GM12864 (cell line): ENCODE measurements around the gene DDRGK1.

Experiments
- DNase-seq: peaks from one replicate; pipeline ENCODE4 v3.0.0-alpha.2; 2011; ENCODE audit warnings: low read depth
- H3K4me3 ChIP-seq: 2 replicates; pipeline ENCODE4 v1.5.1; 2011; ENCODE audit warnings: mild to moderate bottlenecking, low read depth, low read length, control low read depth
- TF ChIP-seq, protein P1 (sequence below): IDR thresholded peaks from 2 replicates; pipeline ENCODE4 v1.5.1; 2011; ENCODE audit warnings: low read depth, mild to moderate bottlenecking, moderate library complexity, low read length, control low read depth, inconsistent platforms; ENCODE audit errors: missing control alignments

DDRGK1 gene

DNA sequence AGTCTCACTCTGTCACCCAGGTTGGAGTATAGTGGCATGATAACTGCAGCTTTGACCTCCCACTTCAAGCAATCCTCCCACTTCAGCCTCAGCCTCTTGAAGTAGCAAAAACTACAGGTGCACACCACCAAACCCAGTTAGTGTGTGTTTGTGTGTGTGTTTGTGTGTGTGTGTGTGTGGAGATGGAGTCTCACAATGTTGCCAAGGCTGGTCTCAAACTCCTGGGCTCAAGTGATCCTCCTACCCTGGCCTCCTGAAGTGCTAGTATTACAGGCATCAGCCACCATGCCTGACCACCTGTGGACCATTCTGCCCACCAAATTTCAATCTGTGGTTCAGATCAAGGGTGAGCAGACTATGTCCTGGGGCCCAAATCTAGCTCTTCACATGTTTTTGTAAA, 53.6 kb downstream of the DDRGK1 start:
- H3K4me3 ChIP-seq, result no peak overlapping the region
- DNase-seq, result no peak
- TF ChIP-seq, protein P1, sequence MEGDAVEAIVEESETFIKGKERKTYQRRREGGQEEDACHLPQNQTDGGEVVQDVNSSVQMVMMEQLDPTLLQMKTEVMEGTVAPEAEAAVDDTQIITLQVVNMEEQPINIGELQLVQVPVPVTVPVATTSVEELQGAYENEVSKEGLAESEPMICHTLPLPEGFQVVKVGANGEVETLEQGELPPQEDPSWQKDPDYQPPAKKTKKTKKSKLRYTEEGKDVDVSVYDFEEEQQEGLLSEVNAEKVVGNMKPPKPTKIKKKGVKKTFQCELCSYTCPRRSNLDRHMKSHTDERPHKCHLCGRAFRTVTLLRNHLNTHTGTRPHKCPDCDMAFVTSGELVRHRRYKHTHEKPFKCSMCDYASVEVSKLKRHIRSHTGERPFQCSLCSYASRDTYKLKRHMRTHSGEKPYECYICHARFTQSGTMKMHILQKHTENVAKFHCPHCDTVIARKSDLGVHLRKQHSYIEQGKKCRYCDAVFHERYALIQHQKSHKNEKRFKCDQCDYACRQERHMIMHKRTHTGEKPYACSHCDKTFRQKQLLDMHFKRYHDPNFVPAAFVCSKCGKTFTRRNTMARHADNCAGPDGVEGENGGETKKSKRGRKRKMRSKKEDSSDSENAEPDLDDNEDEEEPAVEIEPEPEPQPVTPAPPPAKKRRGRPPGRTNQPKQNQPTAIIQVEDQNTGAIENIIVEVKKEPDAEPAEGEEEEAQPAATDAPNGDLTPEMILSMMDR, result no peak

DNA sequence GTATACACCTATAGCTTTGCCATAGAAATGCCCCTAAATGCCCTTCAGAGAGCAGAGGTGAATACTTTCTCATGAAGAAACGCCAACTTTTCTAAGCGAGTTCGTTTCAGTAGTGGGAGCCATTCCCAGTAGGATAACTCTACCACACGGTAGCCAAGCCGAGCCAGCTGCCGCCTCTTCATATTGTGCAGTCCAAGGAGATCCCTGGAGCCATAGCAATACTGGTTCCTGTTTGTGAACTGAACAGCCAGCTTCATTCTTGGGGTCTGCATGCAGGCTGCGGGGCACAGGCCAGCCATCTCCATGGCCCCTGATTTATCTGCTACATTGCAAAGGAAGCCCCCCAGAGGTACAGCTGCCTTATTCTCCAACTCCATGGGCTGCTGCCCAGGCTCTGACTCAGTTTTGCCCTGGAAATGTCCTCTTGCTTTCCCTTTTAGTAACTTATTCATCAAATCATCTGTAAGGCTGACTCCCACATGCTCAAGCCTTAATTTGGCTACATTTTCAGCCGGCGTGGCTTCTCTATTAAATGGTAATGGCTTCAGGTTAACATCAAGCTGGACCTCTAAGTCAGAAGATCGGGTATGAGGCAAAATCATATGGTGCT, 57.6 kb downstream of the DDRGK1 start:
- no peak overlapping the region for H3K4me3 ChIP-seq
- DNase-seq, result no peak
- TF ChIP-seq, protein P1, result no peak

DNA sequence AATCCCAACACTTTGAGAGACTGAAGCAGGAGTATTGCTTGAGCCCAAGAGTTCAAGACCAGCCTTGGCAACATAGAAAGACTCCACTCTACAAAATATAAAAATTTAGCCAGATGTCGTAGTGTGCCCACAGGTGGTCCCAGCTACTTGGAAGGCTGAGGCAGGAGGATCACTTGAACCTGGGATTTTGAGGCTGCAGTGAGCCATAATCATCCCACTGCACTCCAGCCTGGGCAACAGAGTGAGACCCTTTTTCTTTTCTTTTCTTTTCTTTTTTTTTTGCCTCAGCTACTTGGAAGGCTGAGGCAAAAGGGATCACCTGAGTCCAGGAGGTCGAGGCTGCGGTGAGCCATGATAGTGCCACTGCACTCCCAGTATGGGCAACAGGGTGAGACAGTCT, 62.7 kb downstream of the DDRGK1 start:
- no peak for DNase-seq
- TF ChIP-seq, protein P1, result no peak
- no peak overlapping the region for H3K4me3 ChIP-seq
